Astrocyte (in vitro differentiated cells and primary cell): ENCODE data around the gene ZNF488. TPM values are rescaled to one million over a fixed set of nuclear protein-coding genes. Genes with fewer than 3 reads are reported as not detected.

Experiments
- DNase-seq: peaks from one replicate; pipeline ENCODE4 v3.0.0-alpha.2; 2010; ENCODE audit warnings: low read depth
- FAIRE-seq: peaks from 2 replicates; lab custom pipeline; 2011; peaks lifted over from hg19 to GRCh38; lab: Jason Lieb, UNC
- H2AFZ ChIP-seq: 2 replicates; pipeline ENCODE4 v1.6.0; 2012; ENCODE audit warnings: low read depth, low read length, inconsistent platforms
- H3K27ac ChIP-seq: 2 replicates; pipeline ENCODE4 v1.5.1; 2011; ENCODE audit warnings: low read depth, low read length, inconsistent platforms
- H3K27me3 ChIP-seq: 2 replicates; pipeline ENCODE4 v1.6.0; 2011; ENCODE audit warnings: low read length, inconsistent platforms; ENCODE audit not compliant: insufficient read depth
- H3K36me3 ChIP-seq: 2 replicates; pipeline ENCODE4 v1.5.1; 2011; ENCODE audit warnings: low read length, inconsistent platforms; ENCODE audit not compliant: insufficient read depth
- H3K4me1 ChIP-seq: 2 replicates; pipeline ENCODE4 v1.5.1; 2011; ENCODE audit warnings: low read length, inconsistent platforms; ENCODE audit not compliant: insufficient read depth
- H3K4me2 ChIP-seq: 2 replicates; pipeline ENCODE4 v1.6.0; 2012; ENCODE audit warnings: low read length, inconsistent platforms
- H3K4me3 ChIP-seq: 2 replicates; pipeline ENCODE4 v1.5.1; 2011; ENCODE audit warnings: low read depth, mild to moderate bottlenecking, low read length, inconsistent platforms; ENCODE audit not compliant: insufficient read depth
- H3K79me2 ChIP-seq: 2 replicates; pipeline ENCODE4 v1.6.0; 2012; ENCODE audit warnings: mild to moderate bottlenecking, low read length, inconsistent platforms; ENCODE audit not compliant: insufficient read depth
- H3K9ac ChIP-seq: 2 replicates; pipeline ENCODE4 v1.6.0; 2012; ENCODE audit warnings: mild to moderate bottlenecking, low read length, inconsistent platforms
- H3K9me3 ChIP-seq: 2 replicates; pipeline ENCODE4 v1.5.1; 2012; ENCODE audit warnings: low read depth, mild to moderate bottlenecking, low read length, inconsistent platforms; ENCODE audit not compliant: insufficient read depth
- H4K20me1 ChIP-seq: 2 replicates; pipeline ENCODE4 v1.6.0; 2012; ENCODE audit warnings: low read length, inconsistent platforms; ENCODE audit not compliant: insufficient read depth
- H3K27ac Mint-ChIP-seq: one replicate; pipeline ENCODE4 v1.8.0; 2021; ENCODE audit warnings: mild to moderate bottlenecking, mixed read lengths; ENCODE audit not compliant: unreplicated experiment
- H3K27me3 Mint-ChIP-seq: one replicate; pipeline ENCODE4 v1.8.0; 2021; ENCODE audit warnings: low read depth, mixed read lengths; ENCODE audit not compliant: unreplicated experiment
- H3K36me3 Mint-ChIP-seq: one replicate; pipeline ENCODE4 v1.8.0; 2021; ENCODE audit warnings: low read depth, mixed read lengths; ENCODE audit not compliant: unreplicated experiment
- H3K4me1 Mint-ChIP-seq: one replicate; pipeline ENCODE4 v1.8.0; 2021; ENCODE audit warnings: low read depth, mixed read lengths; ENCODE audit not compliant: unreplicated experiment
- H3K4me3 Mint-ChIP-seq: one replicate; pipeline ENCODE4 v1.8.0; 2021; ENCODE audit warnings: mild to moderate bottlenecking, moderate library complexity, mixed read lengths; ENCODE audit not compliant: unreplicated experiment
- H3K9me3 Mint-ChIP-seq: one replicate; pipeline ENCODE4 v1.8.0; 2021; ENCODE audit warnings: mild to moderate bottlenecking, mixed read lengths; ENCODE audit not compliant: unreplicated experiment
- CTCF ChIP-seq: IDR thresholded peaks from 2 replicates; pipeline ENCODE4 v1.5.1; 2011; ENCODE audit warnings: low read depth, mild to moderate bottlenecking, inconsistent platforms, low read length, moderate library complexity; ENCODE audit not compliant: insufficient read depth
- EZH2 ChIP-seq: IDR thresholded peaks from 2 replicates; pipeline ENCODE4 v1.6.1; 2012; ENCODE audit warnings: mild to moderate bottlenecking, low read length, inconsistent platforms; ENCODE audit not compliant: insufficient read depth
- total RNA-seq: library from RNA; stranded (reverse); gene quantifications from 2 replicates; pipeline ENCODE4 v1.2.1, GENCODE V29; 2021

The ZNF488 gene
- total RNA-seq, 1 donor from 2014 or later, result 1.4 TPM

GRCh38 chr10:47351899-47352815 lies 31.9 kb downstream of the ZNF488 start:
- Mint-ChIP-seq H3K9me3 (peaks cover 2% of the 10 kb centered on the region), H3K4me1 (no peaks in the 10 kb centered on the region), H3K27ac (no peak overlapping the region), H3K36me3 (no peaks in the 10 kb centered on the region), H3K4me3 (no peak overlapping the region), H3K27me3 (peaks cover 14% of the 10 kb centered on the region)
- Histone ChIP-seq H3K79me2 (no peaks in the 10 kb centered on the region), H3K9me3 (no peaks in the 10 kb centered on the region), H3K4me2 (no peak overlapping the region), H3K27me3 (no peaks in the 10 kb centered on the region), H3K4me3 (no peak overlapping the region), H3K36me3 (no peaks in the 10 kb centered on the region), H3K9ac (no peak overlapping the region), H3K4me1 (no peaks in the 10 kb centered on the region), H2AFZ (no peak overlapping the region), H3K27ac (no peak overlapping the region), H4K20me1 (no peaks in the 10 kb centered on the region)
- DNase-seq (no peak), FAIRE-seq (no peak)
- TF ChIP-seq CTCF (no peak), EZH2 (no peak)

GRCh38 chr10:47350671-47351640 lies 33.1 kb downstream of the ZNF488 start:
- no peak overlapping the region for H3K27ac Mint-ChIP-seq
- no peak overlapping the region for H3K4me3 Mint-ChIP-seq
- H3K36me3 Mint-ChIP-seq, result no peaks in the 10 kb centered on the region

More at GRCh38 chr10:47350671-47351640, 33.1 kb downstream of the ZNF488 start:
- no peaks in the 10 kb centered on the region for H3K4me1 Mint-ChIP-seq
- peaks cover 2% of the 10 kb centered on the region for H3K9me3 Mint-ChIP-seq
- peaks cover 18% of the 10 kb centered on the region for H3K27me3 Mint-ChIP-seq
- Histone ChIP-seq H3K9me3 (no peaks in the 10 kb centered on the region), H3K9ac (no peak overlapping the region), H3K36me3 (no peaks in the 10 kb centered on the region), H3K4me2 (no peak overlapping the region), H3K27ac (no peak overlapping the region), H3K4me3 (no peak overlapping the region), H3K79me2 (no peaks in the 10 kb centered on the region), H4K20me1 (no peaks in the 10 kb centered on the region), H3K27me3 (peaks cover 4% of the 10 kb centered on the region), H2AFZ (no peak overlapping the region), H3K4me1 (no peaks in the 10 kb centered on the region)
- no peak for FAIRE-seq
- no peak for DNase-seq
- no peak for TF ChIP-seq CTCF
- TF ChIP-seq EZH2, result no peak
